ENCODE data around the gene RGL3.
A peak's percentile ranks its signal among the peaks of the same experiment; 100 is the strongest.
"Not testable (repeated sequence)": the region's sequence is repeated elsewhere in the genome, so short reads cannot be mapped to it uniquely, and the experiment has no call there.

RGL3 gene

GRCh38 chr19:11448923-11449554 lies 29.9 kb upstream of the RGL3 start:
- no peak for DNase-seq (ENCODE audit: low read depth)

DNA sequence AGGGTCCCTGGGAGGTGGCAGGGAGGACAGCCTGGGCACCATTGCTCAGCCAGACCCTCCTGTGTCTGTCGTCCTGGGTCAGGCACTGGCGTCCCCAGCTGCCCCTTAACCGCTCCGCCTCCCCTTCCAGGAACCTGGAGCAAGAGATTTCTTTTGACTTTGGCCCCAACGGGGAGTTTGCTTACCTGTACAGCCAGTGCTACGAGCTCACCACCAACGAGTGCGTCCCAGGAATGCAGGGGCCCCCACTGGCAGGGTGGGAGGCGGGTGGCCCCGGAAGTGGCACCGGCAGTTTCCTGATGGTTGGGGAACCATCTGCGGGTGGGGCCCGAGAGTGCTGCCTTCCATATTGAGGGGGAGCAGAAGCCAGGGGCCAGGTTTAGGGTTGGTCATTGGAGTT lies 29.3 kb upstream of the RGL3 start:
- DNase-seq (ENCODE audit: low read depth), result no peak

DNA sequence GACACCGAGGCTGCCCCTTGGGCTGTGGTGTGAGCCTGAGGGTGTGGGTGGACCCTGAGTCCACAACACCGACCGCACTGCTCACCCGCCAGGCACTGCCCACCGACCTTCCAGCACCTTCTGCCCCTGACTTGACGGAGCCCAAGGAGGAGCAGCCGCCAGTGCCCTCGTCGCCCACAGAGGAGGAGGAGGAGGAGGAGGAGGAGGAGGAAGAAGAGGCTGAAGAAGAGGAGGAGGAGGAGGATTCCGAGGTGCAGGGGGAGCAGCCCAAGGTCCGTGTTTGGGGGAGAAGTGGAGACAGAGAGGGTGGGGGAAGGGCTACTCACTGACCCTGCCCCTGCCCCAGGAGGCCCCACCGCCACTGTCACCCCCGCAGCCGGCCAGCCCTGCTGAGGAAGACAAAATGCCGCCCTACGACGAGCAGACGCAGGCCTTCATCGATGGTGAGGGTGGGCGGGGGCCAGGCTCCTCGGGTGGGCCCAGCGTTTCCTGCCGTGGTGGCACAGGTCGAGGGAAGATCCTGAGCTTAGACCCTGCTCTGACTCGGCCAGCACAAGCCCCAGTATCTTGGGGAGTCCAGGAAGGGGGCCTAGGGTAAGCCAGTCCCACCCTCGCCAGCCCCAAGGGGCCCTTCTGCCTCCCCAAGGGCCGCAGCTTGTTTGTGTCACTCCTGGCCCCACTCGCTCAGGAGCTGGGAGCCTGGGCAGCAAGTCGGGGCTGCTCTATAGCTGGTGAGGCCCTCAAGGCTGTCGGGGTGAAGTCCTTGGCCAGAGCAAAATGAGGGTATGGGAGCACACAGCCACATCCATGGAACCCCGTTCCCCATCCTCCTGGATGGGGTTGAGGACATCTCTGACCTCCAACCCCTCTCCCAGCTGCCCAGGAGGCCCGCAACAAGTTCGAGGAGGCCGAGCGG lies 28.5 kb upstream of the RGL3 start:
- DNase-seq (ENCODE audit: low read depth), result no peak

GRCh38 chr19:11446652-11447301 lies 27.7 kb upstream of the RGL3 start:
- peak; percentile 36 for DNase-seq (ENCODE audit: low read depth)

DNA sequence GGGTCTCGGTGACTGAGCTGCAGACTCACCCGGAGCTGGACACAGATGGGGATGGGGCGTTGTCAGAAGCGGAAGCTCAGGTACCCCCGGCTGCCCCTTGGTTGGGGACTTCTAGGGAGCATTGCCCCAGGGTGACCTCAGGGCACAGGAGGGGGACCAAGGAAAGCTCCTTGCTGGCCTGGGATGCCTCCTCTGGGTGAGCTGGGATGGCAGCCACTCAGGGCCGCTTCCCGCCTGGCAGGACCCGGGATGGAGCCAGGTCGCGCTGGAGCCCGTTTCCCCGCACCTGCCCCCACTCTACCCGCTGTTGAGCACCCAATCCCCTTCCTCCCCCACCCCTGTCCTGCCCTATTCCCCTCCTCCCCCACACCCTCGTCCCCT lies 27.1 kb upstream of the RGL3 start:
- no peak for DNase-seq (ENCODE audit: low read depth)

GRCh38 chr19:11445141-11445540 lies 26.0 kb upstream of the RGL3 start:
- no peak for DNase-seq (ENCODE audit: low read depth)

GRCh38 chr19:11444059-11444458 lies 24.9 kb upstream of the RGL3 start:
- no peak for DNase-seq (ENCODE audit: low read depth)

GRCh38 chr19:11437955-11438354 lies 18.8 kb upstream of the RGL3 start:
- DNase-seq (ENCODE audit: low read depth), result no peak

- DNase-seq (ENCODE audit: low read depth), result peak; percentile 44
These were observed 16.8 kb upstream of the RGL3 start for GRCh38 chr19:11435833-11436313.

- DNase-seq (ENCODE audit: low read depth), result peak; percentile 100
These were observed 16.1 kb upstream of the RGL3 start, which contains the start of the genes ODAD3 and PRKCSH for GRCh38 chr19:11435057-11435832. ODAD3 (minus strand) TSS chr19:11435121; CDS start chr19:11435016, 105 bp downstream. PRKCSH (plus strand) TSS chr19:11435635; CDS start chr19:11436118, 483 bp downstream.

GRCh38 chr19:11434703-11435056 lies 15.6 kb upstream of the RGL3 start:
- DNase-seq (ENCODE audit: low read depth), result no peak

GRCh38 chr19:11433526-11433925 lies 14.4 kb upstream of the RGL3 start:
- not testable (repeated sequence) for DNase-seq (ENCODE audit: low read depth)

DNA sequence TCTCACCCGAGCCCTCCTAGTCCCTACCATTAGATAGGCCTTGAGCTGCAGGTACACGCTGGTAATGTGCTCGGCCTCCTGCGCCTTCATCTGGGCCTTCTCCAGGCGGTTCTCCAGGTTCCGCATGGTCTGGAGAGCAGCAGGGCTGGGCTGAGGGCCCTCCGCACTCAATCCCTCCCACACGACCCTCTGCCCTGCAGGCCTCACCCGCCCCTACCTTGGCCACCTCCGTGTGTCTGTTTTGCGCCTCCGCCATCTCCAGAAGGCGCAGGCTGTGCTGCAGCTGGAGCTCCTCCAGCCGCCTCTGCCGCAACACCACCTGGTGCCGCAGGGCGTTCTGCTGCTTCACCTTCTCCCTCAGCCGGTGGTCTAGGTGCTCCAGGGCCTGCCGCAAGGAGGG lies 7.5 kb upstream of the RGL3 start:
- DNase-seq (ENCODE audit: low read depth), result no peak

DNA sequence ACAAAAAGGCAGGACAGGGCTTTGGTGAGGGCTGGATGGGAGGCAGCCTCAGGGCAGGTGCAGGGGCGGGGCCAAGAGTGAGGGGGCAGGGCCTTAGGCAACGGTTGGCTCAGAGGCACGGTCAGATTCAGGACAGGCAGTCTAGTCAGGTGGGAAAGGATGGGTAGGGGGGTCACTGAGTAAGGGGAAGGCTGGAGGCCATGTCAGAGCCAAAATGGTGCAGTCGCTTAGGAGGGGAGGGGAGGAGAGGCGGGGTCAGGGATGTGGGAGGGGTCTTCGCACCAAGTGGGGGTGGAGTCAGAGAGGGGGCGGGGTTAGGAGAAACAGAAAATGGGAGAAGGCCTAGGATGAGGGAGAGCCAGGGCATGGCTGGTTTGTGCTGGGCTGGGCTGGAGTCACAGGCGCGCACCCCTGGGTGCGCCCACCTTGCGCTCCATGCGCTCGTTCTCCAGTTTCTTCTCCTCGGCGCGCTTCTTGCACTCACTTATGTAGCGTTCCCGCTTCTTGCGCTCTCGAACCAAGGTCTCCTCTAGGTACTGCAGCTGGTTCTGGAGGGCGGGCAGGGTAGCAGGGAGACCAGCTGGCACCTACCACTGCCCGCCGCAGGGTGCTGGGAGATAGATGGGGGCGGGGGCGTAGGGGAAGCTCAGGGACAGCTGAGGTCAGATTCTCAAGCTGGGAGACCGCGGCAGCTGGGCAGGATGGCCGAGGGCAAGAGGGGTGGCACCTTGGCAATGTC lies 6.8 kb upstream of the RGL3 start:
- DNase-seq (ENCODE audit: low read depth), result no peak

DNA sequence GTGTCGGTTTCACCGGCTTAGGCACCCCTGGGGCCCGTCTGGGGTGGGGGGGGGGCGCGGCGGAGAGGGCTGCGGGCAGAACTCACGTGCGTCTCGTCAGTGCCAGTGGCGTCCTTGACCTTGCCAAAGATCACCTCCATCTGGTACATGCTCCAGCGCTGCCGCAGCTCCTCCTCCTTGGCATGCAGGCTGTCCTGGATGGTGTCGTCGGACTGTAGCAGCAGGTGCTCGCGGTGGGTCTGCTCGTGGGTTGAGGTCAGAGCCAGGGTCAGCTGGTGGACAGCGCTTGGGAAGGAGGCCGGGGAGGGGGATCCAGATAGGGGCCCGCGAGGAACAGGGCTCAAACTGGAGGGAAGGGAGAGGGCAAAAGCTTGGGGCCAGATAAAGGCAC lies 4.7 kb upstream of the RGL3 start:
- no peak for DNase-seq (ENCODE audit: low read depth)

GRCh38 chr19:11423164-11423790 lies 4.2 kb upstream of the RGL3 start:
- no peak for DNase-seq (ENCODE audit: low read depth)

DNA sequence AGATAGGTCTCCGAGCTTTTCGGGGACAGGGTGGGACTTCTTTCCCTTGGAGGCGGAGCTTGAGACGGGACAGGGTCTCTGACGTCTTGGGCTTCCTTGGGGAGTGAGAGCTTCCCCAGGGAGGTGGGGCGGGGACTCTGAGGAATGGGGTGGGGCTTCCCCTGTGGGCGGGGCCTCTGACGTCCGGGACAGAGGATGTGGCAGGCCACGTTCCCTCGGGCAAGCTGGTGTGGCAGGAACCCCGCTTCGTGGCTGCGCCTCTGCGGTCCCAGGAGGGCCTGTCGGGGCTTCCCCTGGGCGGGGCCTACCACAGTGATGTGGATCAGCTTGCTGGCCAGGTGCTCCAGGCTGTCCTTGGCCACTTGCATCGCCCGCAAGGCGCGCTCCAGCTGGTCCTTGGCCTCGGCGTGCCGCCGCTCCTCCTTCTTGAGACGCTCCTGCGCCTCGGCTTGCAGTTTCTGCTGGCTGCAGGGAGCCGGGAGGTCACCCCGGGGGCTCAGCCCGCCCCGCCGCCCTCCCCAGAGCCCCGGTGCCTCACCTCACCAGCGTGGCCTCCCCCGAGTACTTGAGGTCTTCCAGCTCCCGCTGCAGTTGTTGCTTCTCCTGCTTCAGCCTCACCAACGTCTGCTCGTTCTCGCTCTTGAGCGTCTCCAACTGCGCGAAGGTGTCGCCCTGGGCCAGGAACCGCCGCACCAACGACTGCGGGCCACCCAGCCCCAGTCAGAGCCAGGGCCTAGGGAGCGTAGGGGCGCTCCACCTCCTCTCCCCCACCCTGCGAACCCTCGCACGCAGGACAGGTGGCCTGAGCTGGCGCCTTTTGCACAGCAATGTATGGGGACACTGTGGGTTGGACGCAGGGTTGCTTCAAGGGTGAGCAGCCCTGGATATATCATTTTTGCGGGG lies 3.3 kb upstream of the RGL3 start:
- DNase-seq (ENCODE audit: low read depth), result peak; percentile 80

DNA sequence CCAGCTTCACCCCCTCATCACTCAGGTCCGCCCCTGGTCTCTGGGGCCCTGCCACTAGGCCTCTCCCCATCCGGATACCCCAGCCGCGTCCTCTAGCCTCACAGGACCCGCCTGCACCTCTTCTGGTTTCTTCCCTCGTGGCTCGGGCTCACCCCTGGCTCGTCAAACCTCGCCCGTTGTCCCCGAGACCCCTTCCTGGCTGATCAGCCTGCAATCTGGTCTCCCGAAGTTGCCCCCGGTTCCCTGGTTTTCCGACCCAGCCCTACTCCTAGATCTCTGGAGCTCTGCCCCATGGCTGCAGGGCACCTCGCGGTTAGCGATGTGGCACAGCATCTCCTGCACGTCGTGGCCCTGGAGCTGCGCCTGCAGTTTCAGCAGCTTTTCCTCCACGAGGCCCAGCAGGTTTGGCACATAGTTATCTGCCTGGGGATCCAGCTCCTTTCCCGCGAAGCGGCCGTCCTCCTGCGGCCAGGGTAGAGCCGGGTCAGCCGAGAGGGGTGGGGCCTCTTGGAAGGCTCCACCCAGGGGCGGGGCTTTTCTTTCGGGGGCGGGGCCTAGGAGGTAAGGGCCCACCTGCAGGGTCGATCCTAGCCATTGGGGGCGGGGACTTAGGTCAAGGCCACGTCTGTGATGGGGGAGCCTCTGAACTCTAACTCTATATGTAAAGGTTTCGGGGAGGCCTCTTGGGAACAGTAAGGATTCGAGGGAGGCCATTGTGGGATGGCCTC lies 2.4 kb upstream of the RGL3 start:
- DNase-seq (ENCODE audit: low read depth), result peak; percentile 27

Data from EH (cell line).